OCI-LY7 (cell line): ENCODE data around the gene TNFAIP1. TPM values are rescaled to one million over a fixed set of nuclear protein-coding genes. Genes with fewer than 3 reads are reported as not detected.

Experiments
- Bru-seq: library from RNA; stranded (reverse); fragments of 400-500 nt; gene quantifications from one replicate; lab custom pipeline; 2021; lab: Mats Ljungman, UMichigan
- BruChase-seq, 2 experiments: library from RNA; stranded (reverse); fragments of 400-500 nt; gene quantifications; one replicate each; lab custom pipeline; 2021; lab: Mats Ljungman, UMichigan
- BruUV-seq: library from RNA; stranded (reverse); fragments of 400-500 nt; replicated peaks from 2 replicates; lab custom pipeline; 2021; lab: Mats Ljungman, UMichigan
- CTCF ChIA-PET: fragments of 300-600 bp; sonication (Branson Sonifier 250); formaldehyde crosslinking; loops from one replicate; lab custom pipeline; 2022; ENCODE audit warnings: antibody characterized with exemption; ENCODE audit not compliant: unreplicated experiment; lab: Charles Lee
- POLR2A ChIA-PET: fragments of 300-600 bp; sonication (Branson Sonifier 250); formaldehyde crosslinking; loops from one replicate; lab custom pipeline; 2022; ENCODE audit warnings: antibody characterized with exemption; lab: Charles Lee
- DNase-seq: peaks from one replicate; pipeline ENCODE4 v3.0.0-alpha.2; 2015; ENCODE audit warnings: low spot score
- H2AFZ ChIP-seq: fragments of 200-600 bp; sonication (generic), shearing (Covaris generic); 2 replicates; pipeline ENCODE4 v1.6.1; 2014; ENCODE audit warnings: mild to moderate bottlenecking, antibody characterized with exemption, low read length, moderate library complexity
- H3K27ac ChIP-seq: fragments of 200-600 bp; sonication (generic); 2 replicates; pipeline ENCODE4 v1.5.1; 2014; ENCODE audit warnings: mixed run types, low read depth, mild to moderate bottlenecking, moderate library complexity, low read length, inconsistent platforms; ENCODE audit not compliant: poor library complexity, severe bottlenecking
- H3K36me3 ChIP-seq: fragments of 200-600 bp; sonication (generic); 2 replicates; pipeline ENCODE4 v1.6.1; 2014; ENCODE audit warnings: mild to moderate bottlenecking, antibody characterized with exemption, low read length, moderate library complexity, mixed read lengths; ENCODE audit not compliant: insufficient read depth
- H3K4me1 ChIP-seq: fragments of 200-600 bp; sonication (generic); 2 replicates; pipeline ENCODE4 v1.5.1; 2014; ENCODE audit warnings: mild to moderate bottlenecking, low read length; ENCODE audit not compliant: insufficient read depth, poor library complexity, severe bottlenecking
- H3K4me2 ChIP-seq: fragments of 200-600 bp; sonication (generic); 2 replicates; pipeline ENCODE4 v1.6.1; 2014; ENCODE audit warnings: mild to moderate bottlenecking, low read length
- H3K4me3 ChIP-seq: fragments of 200-600 bp; sonication (generic); 2 replicates; pipeline ENCODE4 v1.5.1; 2014; ENCODE audit warnings: mild to moderate bottlenecking, low read depth, low read length; ENCODE audit not compliant: poor library complexity, severe bottlenecking
- H3K79me2 ChIP-seq: fragments of 200-600 bp; sonication (generic); 2 replicates; pipeline ENCODE4 v1.6.1; 2016; ENCODE audit warnings: low read depth, mild to moderate bottlenecking, low read length, moderate library complexity, mixed read lengths; ENCODE audit not compliant: insufficient read depth
- H3K9me2 ChIP-seq: fragments of 200-600 bp; sonication (generic); 2 replicates; pipeline ENCODE4 v1.6.1; 2016; ENCODE audit warnings: mild to moderate bottlenecking, low read length, mixed read lengths; ENCODE audit not compliant: insufficient read depth
- H3K9me3 ChIP-seq: fragments of 200-600 bp; sonication (generic); 2 replicates; pipeline ENCODE4 v1.6.1; 2014; ENCODE audit warnings: mild to moderate bottlenecking, mixed run types, low read length, mixed read lengths
- H4K20me1 ChIP-seq: fragments of 200-600 bp; sonication (generic); 2 replicates; pipeline ENCODE4 v1.6.1; 2014; ENCODE audit warnings: mild to moderate bottlenecking, antibody characterized with exemption, low read length, moderate library complexity, mixed read lengths; ENCODE audit not compliant: insufficient read depth
- CTCF ChIP-seq: fragments of 200-600 bp; sonication (generic); conservative IDR thresholded peaks from 2 replicates; pipeline ENCODE4 v1.5.1; 2014; ENCODE audit warnings: mild to moderate bottlenecking, antibody characterized with exemption, low read length, moderate library complexity, mixed read lengths
- EZH2phosphoT487 ChIP-seq: fragments of 200-600 bp; sonication (generic); IDR thresholded peaks from 2 replicates; pipeline ENCODE4 v1.6.1; 2018; ENCODE audit warnings: low read depth, borderline replicate concordance, mild to moderate bottlenecking, mixed run types, antibody characterized with exemption, low read length, moderate library complexity, mixed read lengths
- intact Hi-C: fragments of 100-400 bp; cut with micrococcal nuclease; formaldehyde crosslinking; loops from one replicate; pipeline ENCODE4 v1.10.0; 2022; ENCODE audit not compliant: unreplicated experiment
- long read RNA-seq: library from polyadenylated mRNA; stranded (forward); transcript quantifications from one replicate; pipeline ENCODE4 v2.0.0, GENCODE V29; 2022
- total RNA-seq, 2 experiments: library from RNA; depleted of rRNA in 1 of 2; stranded (reverse); fragments of >200 nt in 1 of 2; shearing (Covaris generic) in 1 of 2; gene quantifications; 2 replicates each; pipeline ENCODE4 v1.2.3, GENCODE V29; 2014 to 2022

TNFAIP1 gene
- total RNA-seq (2014; rRNA removed; shearing (Covaris generic)) = 9.3 and 15.5 TPM in 2 replicates
- total RNA-seq (2022) = 10.6 and 14.7 TPM in 2 replicates
- Bru-seq, nascent RNA = percentile 50 among the genes with signal in this experiment
- percentile 49 among the genes with signal in this experiment for BruChase-seq, experiment 1, labeled RNA remaining after a 6-hour chase
- percentile 65 among the genes with signal in this experiment for BruChase-seq, experiment 2, labeled RNA remaining after a 2-hour chase
- long read RNA-seq, transcript TNFAIP1-201 (7 exons, 3,627 nt) = major isoform, 22 of 149 reads
- long read RNA-seq, partial matches to known transcripts = 2 of 149 reads
- long read RNA-seq, other reads (novel, unspliced or antisense) = 125 of 149 reads

- H3K9me3 ChIP-seq = no peaks in the 10 kb centered on the region
- intact Hi-C loops = loop anchor here (1.0 to 2.0 kb wide), 2 partner anchors 22 to 35 kb away; partner anchors contain the start of genes POLDIP2, SARM1 and VTN
- DNase-seq = peak; percentile 99
- ChIA-PET CTCF (interaction anchor here (0.6 to 1.1 kb wide), 3 partner anchors 14 to 21 kb away, joined by 3 read pairs; partner anchors contain the start of gene POLDIP2), POLR2A (interaction anchor here (0.8 to 3.0 kb wide), 9 partner anchors 10 to 260 kb away, joined by 3 to 22 read pairs (median 3); partner anchors contain the start of genes POLDIP2 and TMEM97)
- peaks cover 23% of the 10 kb centered on the region for H3K4me1 ChIP-seq
- no peak within 1 kb of the TSS for H3K27ac ChIP-seq
- H3K4me2 ChIP-seq = peak within 1 kb of the TSS; percentile 97
- H4K20me1 ChIP-seq = no peaks in the 10 kb centered on the region
- TF ChIP-seq EZH2phosphoT487 = no peak
- TF ChIP-seq CTCF = no peak
- peak within 1 kb of the TSS; percentile 86 for H3K4me3 ChIP-seq
- peaks cover 10% of the 10 kb centered on the region; the same call in 1 of the 2 replicates for H3K79me2 ChIP-seq
- no peaks in the 10 kb centered on the region; the same call in 1 of the 2 replicates for H3K36me3 ChIP-seq
- H3K9me2 ChIP-seq = no peaks in the 10 kb centered on the region
- H2AFZ ChIP-seq = peak within 1 kb of the TSS; percentile 69
- BruUV-seq = no TSS peak
Measured at GRCh38 chr17:28335201-28335958, at the start of gene TNFAIP1, which contains the start of gene IFT20. Gene TNFAIP1, plus strand, starts transcription at chr17:28335761. Its CDS starts 3,761 bp downstream, at chr17:28339522. Gene IFT20, minus strand, starts transcription at chr17:28335472. Its CDS starts 3,487 bp downstream, at chr17:28331985.

- no peak overlapping the region for H2AFZ ChIP-seq
- H3K4me1 ChIP-seq = no peaks in the 10 kb centered on the region
- BruUV-seq = no TSS peak
- no peak overlapping the region for H3K27ac ChIP-seq
- intact Hi-C loops = no loop called here
- H3K9me3 ChIP-seq = no peaks in the 10 kb centered on the region
- DNase-seq = no peak
- no peaks in the 10 kb centered on the region for H3K9me2 ChIP-seq
- CTCF ChIA-PET = no interaction called here
- no peak overlapping the region for H3K4me3 ChIP-seq
- no peaks in the 10 kb centered on the region for H3K36me3 ChIP-seq
- H3K4me2 ChIP-seq = no peak overlapping the region
- no peaks in the 10 kb centered on the region for H4K20me1 ChIP-seq
- POLR2A ChIA-PET = no interaction called here
- TF ChIP-seq EZH2phosphoT487 = no peak
- TF ChIP-seq CTCF = no peak
- no peaks in the 10 kb centered on the region for H3K79me2 ChIP-seq
Measured at GRCh38 chr17:28285965-28286364, 49.6 kb upstream of the TNFAIP1 start.
